Testis (tissue), 2 donors: ENCODE measurements around the gene FYCO1.

ENCODE experiments used
- CTCF ChIP-seq, 3 experiments: fragments of 450-650 bp in 2 of 3; fragments of 200-600 bp in 1 of 3; sonication (generic) in 1 of 3; IDR thresholded peaks; one replicate each; pipeline ENCODE4 v1.5.1; 2016 to 2019; ENCODE audit warnings: antibody characterized with exemption in 3 of 3, mild to moderate bottlenecking in 2 of 3, moderate library complexity in 1 of 3
- POLR2A ChIP-seq: fragments of 450-650 bp; IDR thresholded peaks from one replicate; pipeline ENCODE4 v1.6.1; 2017; ENCODE audit warnings: antibody characterized with exemption, mild to moderate bottlenecking, moderate library complexity

GRCh38 chr3:46013316-46014094, 17.9 kb upstream of the FYCO1 start:
- TF ChIP-seq POLR2A, result no peak
- no peak for TF ChIP-seq CTCF (IDR thresholded peaks at IDR 0.05)
